GM18499 (cell line): Measurements from ENCODE around the gene TBC1D4.

Experiments used
- ATAC-seq: cut with Tn5 transposase; IDR thresholded peaks from one replicate; pipeline ENCODE4 v1.9.1; 2021; ENCODE audit warnings: moderate number of reproducible peaks; ENCODE audit not compliant: insufficient read depth, unreplicated experiment

TBC1D4 gene

DNA sequence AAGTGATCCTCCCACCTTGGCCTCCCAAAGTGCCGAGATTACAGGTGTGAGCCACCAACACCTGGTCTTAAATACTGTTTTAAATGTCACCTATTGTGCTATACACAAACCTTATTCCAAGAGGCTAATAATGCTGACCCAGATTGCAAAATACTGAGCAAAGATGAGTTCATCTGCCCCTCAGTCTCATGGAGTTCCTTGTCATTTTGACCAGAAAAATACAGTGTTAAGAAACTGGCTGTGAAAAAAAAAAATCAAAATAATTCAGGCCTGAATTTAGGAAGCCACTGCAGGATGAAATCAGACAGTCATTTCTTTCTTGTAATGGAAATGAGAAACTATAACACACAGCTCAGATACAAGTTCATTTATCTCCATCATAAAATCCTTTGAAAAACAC lies 59.9 kb downstream of the TBC1D4 start:
- ATAC-seq: no peak

DNA sequence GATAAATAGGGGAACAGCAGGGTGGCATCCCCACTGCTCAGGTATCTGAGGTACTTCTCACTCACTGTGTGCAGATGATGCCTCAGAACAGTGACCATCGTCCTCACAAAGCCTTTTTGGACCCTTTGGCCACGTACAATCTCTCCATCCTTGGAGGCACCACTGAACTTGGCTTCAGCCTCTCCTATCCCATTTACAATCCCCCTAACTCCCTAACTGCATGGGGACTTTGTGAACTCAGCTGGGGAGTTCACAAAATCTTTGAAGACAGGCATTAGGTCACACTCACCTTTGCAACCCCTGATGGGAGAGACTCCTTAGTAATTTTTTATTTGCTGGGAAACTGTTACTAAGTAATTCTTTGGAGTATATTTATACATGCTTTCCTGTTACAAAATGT lies 60.8 kb downstream of the TBC1D4 start:
- no peak for ATAC-seq

- ATAC-seq: no peak
Measured at GRCh38 chr13:75419656-75420055, 62.3 kb downstream of the TBC1D4 start.

DNA sequence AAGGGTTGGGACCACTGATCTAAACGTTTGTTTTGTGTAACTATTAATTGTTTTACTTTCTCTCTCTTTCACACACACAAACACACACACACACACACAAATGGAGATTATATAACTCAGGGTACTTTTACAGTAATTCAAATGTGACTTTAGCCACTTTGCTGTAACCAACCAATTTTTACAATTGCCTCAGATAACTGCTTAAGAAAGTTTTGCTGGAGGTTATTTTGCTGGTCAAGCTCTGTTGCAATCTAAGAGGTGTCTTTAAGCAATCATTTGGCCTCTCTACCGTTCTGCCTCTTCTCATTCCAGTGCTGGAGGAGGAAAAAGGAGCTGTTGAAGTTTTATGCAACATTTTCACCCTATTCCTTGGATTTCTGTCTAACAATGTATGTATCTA lies 63.0 kb downstream of the TBC1D4 start:
- no peak for ATAC-seq

DNA sequence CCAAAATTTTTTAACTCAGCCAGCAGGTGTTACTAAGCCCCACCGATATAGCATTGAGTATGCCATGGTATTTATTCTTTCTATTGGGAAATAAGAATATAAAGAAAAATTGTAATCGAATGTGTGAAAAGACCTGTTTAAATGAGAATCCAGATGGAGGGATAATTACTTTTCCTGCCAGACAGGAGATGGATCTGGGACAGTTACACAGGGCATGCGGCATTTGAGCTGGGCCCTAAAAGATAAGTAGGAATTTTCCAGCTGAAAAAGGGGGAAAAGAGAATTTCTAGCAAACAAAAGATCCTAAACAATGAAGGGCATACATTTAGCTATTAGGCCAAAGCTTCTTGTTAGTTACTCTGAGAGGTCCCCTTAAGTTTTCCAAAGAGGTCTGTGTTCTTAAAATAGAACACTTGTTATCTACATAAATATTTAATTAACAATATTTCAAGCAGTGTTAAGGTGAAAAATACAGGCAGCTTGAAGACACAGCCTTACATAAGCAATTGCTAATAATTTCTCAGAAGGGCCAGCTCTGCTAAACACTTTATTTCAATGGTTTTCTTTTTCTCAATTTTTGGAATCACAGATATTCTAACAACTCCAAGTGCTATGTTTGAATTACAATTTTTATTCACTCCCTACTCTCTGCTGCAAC lies 63.7 kb downstream of the TBC1D4 start:
- ATAC-seq: no peak

GRCh38 chr13:75417656-75418055 lies 64.3 kb downstream of the TBC1D4 start:
- ATAC-seq: no peak

- no peak for ATAC-seq
Measured at GRCh38 chr13:75417012-75417384, 65.0 kb downstream of the TBC1D4 start.

DNA sequence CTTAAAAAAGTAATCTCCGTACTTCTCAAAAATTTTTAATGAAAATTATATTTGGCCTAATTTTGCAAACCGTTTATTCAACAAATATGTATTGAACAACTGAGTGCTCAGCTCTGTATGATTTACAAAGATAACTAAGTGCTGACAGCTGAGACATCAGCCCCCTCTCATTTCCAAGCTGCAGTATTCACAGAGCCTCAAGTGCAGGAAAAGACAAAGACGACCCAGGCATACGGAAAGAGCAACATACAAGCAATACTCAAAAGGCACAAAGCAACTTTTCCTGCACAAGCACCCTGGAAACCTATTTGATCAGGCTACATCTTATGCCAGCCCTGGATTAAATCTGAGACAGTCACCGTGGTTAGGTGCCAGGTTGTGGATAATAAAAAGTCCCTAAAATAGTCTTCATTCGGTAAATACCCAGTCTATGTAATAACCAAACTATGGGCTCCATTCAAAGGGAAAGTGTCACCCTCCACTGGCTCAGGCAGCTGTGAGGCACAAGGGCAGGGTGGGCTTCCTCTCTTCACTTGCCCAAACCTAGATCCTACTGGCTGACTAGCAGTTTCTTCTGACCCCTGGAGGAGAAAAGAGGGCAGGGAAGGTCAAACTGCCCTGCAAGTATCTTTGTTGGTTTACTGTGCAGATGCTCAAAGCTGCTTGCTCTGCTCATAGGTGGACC lies 65.5 kb downstream of the TBC1D4 start:
- peak; percentile 44 for ATAC-seq

- ATAC-seq: no peak
Measured at GRCh38 chr13:75415694-75416093, 66.3 kb downstream of the TBC1D4 start.

DNA sequence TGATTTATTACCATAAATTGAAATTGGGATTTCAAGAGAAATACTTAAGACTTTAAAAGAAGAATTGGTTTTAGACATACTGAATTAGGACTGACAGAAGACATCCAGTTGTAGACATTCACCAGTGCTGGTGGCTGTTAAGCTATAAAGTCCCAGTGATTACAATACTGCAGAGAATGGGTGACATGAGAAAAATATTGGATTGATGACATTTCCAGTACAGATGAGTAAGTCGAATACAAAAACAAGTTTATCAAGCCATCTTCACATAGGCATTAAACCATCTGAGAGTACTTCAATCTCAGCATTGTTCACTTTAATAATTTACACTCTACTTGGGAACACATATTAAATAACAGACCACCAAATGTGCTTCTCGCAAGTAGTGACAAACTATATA lies 66.8 kb downstream of the TBC1D4 start:
- no peak for ATAC-seq

DNA sequence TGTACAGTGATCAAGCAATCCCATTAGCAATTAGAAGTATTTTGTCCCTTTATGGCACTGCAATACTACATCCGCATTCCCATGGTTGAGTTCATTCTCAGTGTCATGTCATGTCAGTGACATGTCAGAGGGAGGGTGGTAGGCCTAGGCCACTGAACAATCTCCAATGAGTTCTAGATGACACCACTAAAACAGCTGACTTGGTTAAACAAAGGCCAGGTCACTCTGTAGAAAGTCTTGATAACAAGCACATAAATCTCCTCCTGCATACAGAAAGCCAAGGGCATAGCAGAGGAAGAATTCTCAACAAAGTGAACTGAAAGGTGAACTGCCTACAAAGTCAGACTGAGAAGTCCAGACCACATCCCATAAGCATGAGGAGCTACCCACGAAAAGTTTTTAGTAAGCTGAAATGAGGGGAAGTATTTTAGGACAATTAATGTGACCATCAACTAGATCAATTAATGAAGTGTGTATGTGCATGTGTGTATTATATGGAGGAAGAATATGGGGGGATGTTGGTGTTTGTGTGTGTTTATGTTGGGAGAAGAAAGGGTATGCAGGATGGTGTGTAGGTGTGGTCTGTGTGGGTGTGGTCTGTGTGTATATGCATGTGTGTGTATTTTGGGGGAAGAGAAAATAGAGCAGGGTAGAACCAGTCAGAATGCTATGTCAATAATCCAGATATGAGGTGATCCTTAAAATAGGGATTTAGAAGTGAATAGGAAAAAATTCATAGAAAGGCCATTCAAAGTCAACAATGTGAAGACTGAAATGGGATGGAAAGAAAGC lies 67.7 kb downstream of the TBC1D4 start:
- no peak for ATAC-seq

DNA sequence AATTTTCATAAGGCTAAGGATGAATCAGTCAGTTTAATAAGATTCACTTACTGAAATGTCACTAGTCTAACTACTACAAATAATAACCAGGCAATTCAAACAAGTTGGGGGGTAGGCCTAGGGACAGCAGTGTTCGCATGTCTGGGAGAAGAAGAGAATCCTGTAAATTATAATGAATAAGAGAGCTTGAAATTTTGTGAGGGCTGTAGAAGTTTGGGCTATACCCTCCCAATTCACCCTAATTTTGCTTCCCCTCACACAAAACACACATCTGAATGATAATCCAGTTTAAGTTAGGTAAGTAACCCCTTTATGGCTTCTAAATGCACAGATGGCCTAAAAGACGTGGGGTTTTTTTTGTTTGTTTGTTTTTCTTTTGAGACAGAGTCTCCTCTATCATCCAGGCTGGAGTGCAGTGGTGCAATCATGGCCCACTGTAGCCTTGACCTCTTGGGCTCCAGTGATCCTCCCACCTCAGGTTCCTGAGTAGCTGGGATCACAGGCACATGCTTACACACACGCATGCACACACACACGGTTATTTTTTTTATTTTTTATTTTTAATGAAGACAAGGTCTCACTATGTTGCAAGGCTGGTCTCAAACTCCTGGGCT lies 69.9 kb downstream of the TBC1D4 start:
- no peak for ATAC-seq

DNA sequence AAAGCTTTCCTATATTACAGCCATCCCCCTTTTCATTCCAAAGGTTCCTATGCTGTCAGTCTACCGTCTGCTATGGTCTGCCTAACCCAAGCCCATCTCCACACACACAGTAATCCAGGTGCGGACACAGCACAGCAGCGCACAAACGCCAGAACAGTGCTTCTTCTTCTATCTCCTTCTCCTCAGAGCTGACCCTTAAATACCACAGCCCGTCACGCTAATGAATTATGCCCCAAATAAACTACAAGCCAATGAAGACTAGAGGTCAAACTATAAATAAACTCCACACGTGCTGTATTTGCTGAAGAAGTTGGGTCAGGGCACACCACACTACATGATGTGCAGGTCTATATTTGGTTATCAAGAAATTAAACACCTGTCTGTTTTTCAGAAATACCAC lies 71.8 kb downstream of the TBC1D4 start:
- no peak for ATAC-seq

- ATAC-seq: no peak
Measured at GRCh38 chr13:75407998-75408397, 74.0 kb downstream of the TBC1D4 start.

GRCh38 chr13:75407473-75407872 lies 74.5 kb downstream of the TBC1D4 start:
- no peak for ATAC-seq

- no peak for ATAC-seq
Measured at GRCh38 chr13:75405976-75406703, 75.8 kb downstream of the TBC1D4 start.

GRCh38 chr13:75404726-75405125 lies 77.2 kb downstream of the TBC1D4 start:
- ATAC-seq: no peak

DNA sequence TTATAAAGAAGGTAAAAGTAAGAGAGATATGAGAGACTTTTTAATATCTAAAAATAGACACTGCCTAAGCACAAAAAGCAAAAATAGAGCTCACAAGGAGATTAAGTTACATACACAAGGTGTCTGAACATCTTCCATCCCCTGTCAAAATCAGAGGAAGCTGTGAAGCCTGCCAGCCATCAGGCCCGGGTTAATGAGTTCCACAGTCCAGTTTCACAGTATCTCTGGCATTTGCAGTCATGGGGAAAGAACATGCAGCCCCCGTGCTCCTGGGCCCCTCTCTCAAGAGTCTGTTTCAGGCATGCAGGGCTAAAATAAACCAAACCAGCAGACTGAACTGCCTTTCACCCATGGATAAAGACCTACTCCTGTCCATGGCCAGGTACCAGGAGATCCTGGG lies 79.2 kb downstream of the TBC1D4 start:
- ATAC-seq: no peak

DNA sequence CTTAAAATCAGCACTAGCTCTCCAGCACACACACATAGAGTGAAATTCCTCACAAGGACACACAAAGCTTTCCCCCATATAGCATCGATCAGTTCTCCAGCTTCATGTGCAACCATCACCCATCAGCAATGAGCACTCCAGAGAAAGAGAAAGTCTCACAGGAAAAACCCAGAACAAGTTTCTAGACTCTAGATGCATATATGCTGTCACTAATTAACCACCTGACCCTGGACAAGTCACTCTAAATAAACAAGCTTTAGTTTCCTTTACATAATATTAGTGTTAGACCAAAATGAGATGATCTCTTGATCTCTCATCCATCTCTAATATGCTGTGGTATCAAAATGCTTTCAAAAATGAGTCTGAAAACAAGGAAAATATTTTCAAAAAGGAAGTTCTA lies 81.2 kb downstream of the TBC1D4 start:
- peak; percentile 48 for ATAC-seq

- no peak for ATAC-seq
Measured at GRCh38 chr13:75399879-75400217, 82.1 kb downstream of the TBC1D4 start.
